GM19467 (cell line): ENCODE data around the gene ROBO3.

Experiments used
- ATAC-seq: cut with Tn5 transposase; IDR thresholded peaks from one replicate; pipeline ENCODE4 v1.9.1; 2021; ENCODE audit warnings: mild to moderate bottlenecking, moderate library complexity; ENCODE audit not compliant: unreplicated experiment

The ROBO3 gene

GRCh38 chr11:124841840-124842239 lies 23.4 kb upstream of the ROBO3 start:
- no peak for ATAC-seq

GRCh38 chr11:124842305-124842704 lies 22.9 kb upstream of the ROBO3 start:
- no peak for ATAC-seq

GRCh38 chr11:124843616-124843910 lies 21.7 kb upstream of the ROBO3 start:
- ATAC-seq = no peak

GRCh38 chr11:124844664-124845079 lies 20.6 kb upstream of the ROBO3 start:
- no peak for ATAC-seq

- no peak for ATAC-seq
Measured at GRCh38 chr11:124846070-124846673, 19.1 kb upstream of the ROBO3 start.

GRCh38 chr11:124859171-124859570 lies 6.1 kb upstream of the ROBO3 start:
- no peak for ATAC-seq

- ATAC-seq = no peak
Measured at GRCh38 chr11:124861670-124862069, 3.6 kb upstream of the ROBO3 start.

GRCh38 chr11:124863137-124863825 lies 2.0 kb upstream of the ROBO3 start:
- no peak for ATAC-seq

GRCh38 chr11:124863826-124864165 lies 1.4 kb upstream of the ROBO3 start:
- no peak for ATAC-seq

GRCh38 chr11:124864176-124864891 lies 898 bp upstream of the ROBO3 start:
- no peak for ATAC-seq

GRCh38 chr11:124864892-124865180 lies 396 bp upstream of the ROBO3 start:
- ATAC-seq = no peak

GRCh38 chr11:124865902-124866851 lies 945 bp downstream of the ROBO3 start:
- peak; percentile 49 for ATAC-seq

GRCh38 chr11:124867700-124868099 lies 2.5 kb downstream of the ROBO3 start:
- ATAC-seq = no peak

GRCh38 chr11:124868331-124869274 lies 3.4 kb downstream of the ROBO3 start:
- ATAC-seq = no peak

- no peak for ATAC-seq
Measured at GRCh38 chr11:124869331-124869730, 4.1 kb downstream of the ROBO3 start.

- no peak for ATAC-seq
Measured at GRCh38 chr11:124869856-124870387, 4.7 kb downstream of the ROBO3 start.

- no peak for ATAC-seq
Measured at GRCh38 chr11:124870430-124870829, 5.2 kb downstream of the ROBO3 start.

- no peak for ATAC-seq
Measured at GRCh38 chr11:124872280-124872679, 7.0 kb downstream of the ROBO3 start.

GRCh38 chr11:124872741-124873140 lies 7.5 kb downstream of the ROBO3 start:
- ATAC-seq = no peak

- no peak for ATAC-seq
Measured at GRCh38 chr11:124873951-124874350, 8.7 kb downstream of the ROBO3 start.
